HepG2 (cell line): Measurements from ENCODE around the gene POLR1C. TPM values are rescaled to one million over a fixed set of nuclear protein-coding genes. Genes with fewer than 3 reads are reported as not detected.

Source experiments
- ATF1 ChIP-seq: IDR thresholded peaks from 2 replicates; pipeline ENCODE4 v1.6.1; 2016; ENCODE audit warnings: mild to moderate bottlenecking, control low read depth
- ATF7-NPFF ChIP-seq: sonication (generic); formaldehyde crosslinking; IDR thresholded peaks from 2 replicates; pipeline ENCODE4 v1.8.1; 2023; ENCODE audit warnings: mild to moderate bottlenecking, low read depth, missing genetic modification reagents, moderate library complexity
- CENPT ChIP-seq: sonication (generic); formaldehyde crosslinking; IDR thresholded peaks from 2 replicates; pipeline ENCODE4 v1.8.0; 2022; ENCODE audit warnings: low read depth, mild to moderate bottlenecking, moderate library complexity, missing genetic modification reagents
- CREBL2 ChIP-seq: sonication (generic); formaldehyde crosslinking; IDR thresholded peaks from 2 replicates; pipeline ENCODE4 v1.8.1; 2023; ENCODE audit warnings: missing genetic modification reagents, mild to moderate bottlenecking, borderline replicate concordance
- KLF6 ChIP-seq: IDR thresholded peaks from 2 replicates; pipeline ENCODE4 v1.8.0; 2016; ENCODE audit warnings: missing biosample characterization, missing genetic modification reagents
- RNF219 ChIP-seq: sonication (generic); formaldehyde crosslinking; IDR thresholded peaks from 2 replicates; pipeline ENCODE4 v1.5.0; 2020; ENCODE audit warnings: mild to moderate bottlenecking, missing genetic modification reagents
- SAP130 ChIP-seq: IDR thresholded peaks from 2 replicates; pipeline ENCODE4 v1.6.1; 2016; ENCODE audit warnings: low read depth
- YEATS2 ChIP-seq: sonication (generic); formaldehyde crosslinking; IDR thresholded peaks from 2 replicates; pipeline ENCODE4 v1.4.0; 2020; ENCODE audit warnings: missing genetic modification reagents, borderline replicate concordance
- ZHX1 ChIP-seq: sonication (generic); formaldehyde crosslinking; IDR thresholded peaks from 2 replicates; pipeline ENCODE4 v1.8.1; 2022; ENCODE audit warnings: low read depth, mild to moderate bottlenecking, missing genetic modification reagents
- ZNF280B ChIP-seq: sonication (generic); formaldehyde crosslinking; IDR thresholded peaks from 2 replicates; pipeline ENCODE4 v1.5.0; 2020; ENCODE audit warnings: missing genetic modification reagents, mild to moderate bottlenecking, borderline replicate concordance
- ZNF335 ChIP-seq: sonication (generic); formaldehyde crosslinking; IDR thresholded peaks from 2 replicates; pipeline ENCODE4 v1.4.0; 2020; ENCODE audit warnings: missing genetic modification reagents
- ZNF451 ChIP-seq: sonication (generic); formaldehyde crosslinking; IDR thresholded peaks from 2 replicates; pipeline ENCODE4 v1.5.0; 2020; ENCODE audit warnings: mild to moderate bottlenecking, missing genetic modification reagents
- ZNF614 ChIP-seq: IDR thresholded peaks from 2 replicates; pipeline ENCODE4 v1.6.1; 2018; ENCODE audit warnings: missing biosample characterization, missing genetic modification reagents, inconsistent platforms, borderline replicate concordance
- ZNF703 ChIP-seq: sonication (generic); formaldehyde crosslinking; IDR thresholded peaks from 2 replicates; pipeline ENCODE4 v1.5.1; 2020; ENCODE audit warnings: missing genetic modification reagents, mild to moderate bottlenecking, moderate library complexity, borderline replicate concordance
- ZNF737 ChIP-seq: sonication (generic); formaldehyde crosslinking; IDR thresholded peaks from 2 replicates; pipeline ENCODE4 v1.5.0; 2020; ENCODE audit warnings: missing genetic modification reagents, mild to moderate bottlenecking, borderline replicate concordance
- polyA plus RNA-seq, 8 experiments: library from polyadenylated mRNA; depleted of rRNA in 3 of 8; stranded (reverse) in 7 of 8; unstranded in 1 of 8; fragments of >200 nt; fragmentation: Illumina TruSeq in 4 of 8; extraction: Trizol in 4 of 8; gene quantifications; 2 replicates each; pipeline versions ENCODE4 v1.2.1 to v1.2.3, GENCODE V29; 2011 to 2016; ENCODE audit warnings: low read depth in 4 of 8, missing spikeins in 1 of 8, mixed read lengths in 1 of 8; ENCODE audit not compliant: insufficient read depth in 1 of 8
- total RNA-seq, 5 experiments: library from RNA; depleted of rRNA; stranded (reverse); fragments of >200 nt; fragmentation: Illumina TruSeq; extraction: Trizol; gene quantifications; 2 replicates each; pipeline ENCODE4 v1.2.3, GENCODE V29; 2016; ENCODE audit warnings: low read depth in 1 of 5
- TF ChIP-seq, protein P1 (sequence below): sonication (generic); formaldehyde crosslinking; IDR thresholded peaks from 2 replicates; pipeline ENCODE4 v1.4.0; 2020; ENCODE audit warnings: missing genetic modification reagents
- TF ChIP-seq, protein P2 (sequence below): IDR thresholded peaks from 2 replicates; pipeline ENCODE4 v1.6.1; 2016; ENCODE audit warnings: low read depth

Gene POLR1C
- total and polyA plus RNA-seq, 2 of the 13 experiments (the other 11 are each of a cell fraction or from before 2014, with no cell fraction given) = 62.6 to 72.2 TPM

DNA sequence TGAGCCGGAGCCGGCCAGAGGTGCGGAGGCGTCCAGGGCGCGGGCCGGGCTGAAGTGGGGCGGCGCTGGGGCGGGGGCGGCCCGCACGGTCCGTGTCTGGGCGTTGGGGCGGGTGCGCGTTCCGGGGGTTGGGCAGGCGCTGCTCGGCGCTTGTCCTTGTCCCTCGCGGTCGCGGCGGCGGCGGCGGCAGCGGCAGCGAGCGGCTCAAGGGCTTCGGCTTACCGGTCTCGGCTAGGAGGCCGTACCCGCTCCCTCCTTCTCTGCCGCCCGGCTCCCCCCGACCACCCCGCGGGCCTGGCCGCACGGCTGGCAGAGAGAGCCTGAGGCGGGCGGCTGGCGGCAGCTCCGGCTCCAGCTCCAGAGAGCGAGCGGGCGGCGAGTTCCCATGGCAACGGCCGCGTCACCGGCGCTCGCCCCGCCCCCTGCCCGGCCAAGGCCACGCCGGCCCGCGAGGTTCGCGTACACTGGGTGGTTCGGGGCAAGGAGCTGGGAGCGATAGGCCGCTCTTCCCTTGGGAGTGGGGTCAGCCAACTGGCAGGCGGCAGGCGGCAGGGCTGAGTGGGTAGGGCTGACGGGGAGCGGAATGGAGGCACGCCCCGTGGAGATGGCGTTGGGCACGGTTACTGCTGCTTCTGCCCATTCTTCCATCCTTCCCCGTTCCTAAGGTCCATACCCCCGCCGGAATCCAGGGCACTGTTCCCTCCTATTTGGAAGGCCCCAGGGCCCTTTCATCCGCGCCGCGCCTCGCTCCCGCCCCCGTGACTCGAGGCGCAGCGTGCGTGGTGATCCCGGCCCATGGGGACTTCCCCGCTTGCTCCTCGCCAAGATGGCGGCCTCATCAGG lies 6.7 kb upstream of the POLR1C start, which contains the start of gene LRRC73 (continued):
- peak; percentile 84 for TF ChIP-seq CENPT (CRISPR knock-in tag)
- peak; percentile 72 for TF ChIP-seq ZHX1 (CRISPR knock-in tag)
- no peak for TF ChIP-seq CREBL2
- TF ChIP-seq RNF219 (CRISPR knock-in tag) = no peak
- no peak for TF ChIP-seq ZNF451 (CRISPR knock-in tag)
- no peak for TF ChIP-seq ATF1 (CRISPR knock-in tag)
- no peak for TF ChIP-seq KLF6 (CRISPR knock-in tag)
- TF ChIP-seq YEATS2 (CRISPR knock-in tag) = no peak
- TF ChIP-seq ATF7-NPFF (CRISPR knock-in tag) = peak; percentile 58; the same call in 1 of the 2 replicates
- TF ChIP-seq SAP130 = peak; percentile 98
- peak; percentile 75; the same call in 1 of the 2 replicates for TF ChIP-seq ZNF280B
- TF ChIP-seq ZNF614 (CRISPR knock-in tag) = no peak; the same call in 1 of the 2 replicates
- no peak for TF ChIP-seq ZNF703 (CRISPR knock-in tag)
- TF ChIP-seq, protein P1, sequence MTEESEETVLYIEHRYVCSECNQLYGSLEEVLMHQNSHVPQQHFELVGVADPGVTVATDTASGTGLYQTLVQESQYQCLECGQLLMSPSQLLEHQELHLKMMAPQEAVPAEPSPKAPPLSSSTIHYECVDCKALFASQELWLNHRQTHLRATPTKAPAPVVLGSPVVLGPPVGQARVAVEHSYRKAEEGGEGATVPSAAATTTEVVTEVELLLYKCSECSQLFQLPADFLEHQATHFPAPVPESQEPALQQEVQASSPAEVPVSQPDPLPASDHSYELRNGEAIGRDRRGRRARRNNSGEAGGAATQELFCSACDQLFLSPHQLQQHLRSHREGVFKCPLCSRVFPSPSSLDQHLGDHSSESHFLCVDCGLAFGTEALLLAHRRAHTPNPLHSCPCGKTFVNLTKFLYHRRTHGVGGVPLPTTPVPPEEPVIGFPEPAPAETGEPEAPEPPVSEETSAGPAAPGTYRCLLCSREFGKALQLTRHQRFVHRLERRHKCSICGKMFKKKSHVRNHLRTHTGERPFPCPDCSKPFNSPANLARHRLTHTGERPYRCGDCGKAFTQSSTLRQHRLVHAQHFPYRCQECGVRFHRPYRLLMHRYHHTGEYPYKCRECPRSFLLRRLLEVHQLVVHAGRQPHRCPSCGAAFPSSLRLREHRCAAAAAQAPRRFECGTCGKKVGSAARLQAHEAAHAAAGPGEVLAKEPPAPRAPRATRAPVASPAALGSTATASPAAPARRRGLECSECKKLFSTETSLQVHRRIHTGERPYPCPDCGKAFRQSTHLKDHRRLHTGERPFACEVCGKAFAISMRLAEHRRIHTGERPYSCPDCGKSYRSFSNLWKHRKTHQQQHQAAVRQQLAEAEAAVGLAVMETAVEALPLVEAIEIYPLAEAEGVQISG (CRISPR knock-in tag) = no peak; the same call in 1 of the 2 replicates
- no peak for TF ChIP-seq ZNF335
- no peak for TF ChIP-seq ZNF737 (CRISPR knock-in tag)
- TF ChIP-seq, protein P2, sequence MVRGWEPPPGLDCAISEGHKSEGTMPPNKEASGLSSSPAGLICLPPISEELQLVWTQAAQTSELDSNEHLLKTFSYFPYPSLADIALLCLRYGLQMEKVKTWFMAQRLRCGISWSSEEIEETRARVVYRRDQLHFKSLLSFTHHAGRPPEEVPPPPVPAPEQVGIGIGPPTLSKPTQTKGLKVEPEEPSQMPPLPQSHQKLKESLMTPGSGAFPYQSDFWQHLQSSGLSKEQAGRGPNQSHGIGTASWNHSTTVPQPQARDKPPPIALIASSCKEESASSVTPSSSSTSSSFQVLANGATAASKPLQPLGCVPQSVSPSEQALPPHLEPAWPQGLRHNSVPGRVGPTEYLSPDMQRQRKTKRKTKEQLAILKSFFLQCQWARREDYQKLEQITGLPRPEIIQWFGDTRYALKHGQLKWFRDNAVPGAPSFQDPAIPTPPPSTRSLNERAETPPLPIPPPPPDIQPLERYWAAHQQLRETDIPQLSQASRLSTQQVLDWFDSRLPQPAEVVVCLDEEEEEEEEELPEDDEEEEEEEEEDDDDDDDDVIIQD = no peak
